C1 segment of cervical spinal cord (tissue), 14 donors: ENCODE measurements around the gene SLAMF6.
"Not testable (repeated sequence)": the region's sequence is repeated elsewhere in the genome, so short reads cannot be mapped to it uniquely, and the experiment has no call there.

Experiments used
- DNase-seq, 14 donors: peaks; one replicate each; lab custom pipeline; 2025; lab: John Stamatoyannopoulos, UW

The SLAMF6 gene

DNA sequence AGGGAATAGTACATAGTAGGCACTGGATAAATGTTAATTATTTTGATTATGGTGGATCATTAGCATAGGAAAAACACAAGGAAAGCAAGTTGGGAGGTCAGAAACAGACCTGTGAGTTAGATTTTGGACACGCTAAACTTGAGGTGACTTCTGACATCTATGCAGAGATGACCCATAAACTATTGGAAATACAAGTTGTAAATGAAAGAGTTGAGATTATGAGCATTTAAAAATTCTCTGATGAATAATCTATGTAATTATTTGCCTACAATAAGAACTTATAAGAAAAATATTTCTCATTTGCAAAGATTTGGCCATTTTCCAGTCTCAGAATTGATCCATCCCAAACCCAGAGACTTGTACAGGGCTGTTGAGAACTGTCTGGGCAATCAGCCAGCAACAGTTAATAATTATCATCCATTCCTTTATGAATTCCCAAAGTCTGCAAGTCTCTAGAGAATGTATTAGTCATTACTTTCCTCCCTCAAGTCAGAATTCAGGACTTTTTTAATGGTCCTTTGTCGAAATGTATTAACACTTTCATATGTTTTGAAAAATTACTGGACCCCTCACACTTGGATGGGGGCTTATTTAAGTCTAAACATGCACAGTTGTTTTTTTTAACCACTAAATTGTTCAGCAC is 19.4 kb upstream of the SLAMF6 start:
- no peak for DNase-seq

- no peak for DNase-seq
Observed at GRCh38 chr1:160541622-160542302, 18.7 kb upstream of the SLAMF6 start.

GRCh38 chr1:160540859-160541233 is 17.8 kb upstream of the SLAMF6 start:
- no peak for DNase-seq

DNA sequence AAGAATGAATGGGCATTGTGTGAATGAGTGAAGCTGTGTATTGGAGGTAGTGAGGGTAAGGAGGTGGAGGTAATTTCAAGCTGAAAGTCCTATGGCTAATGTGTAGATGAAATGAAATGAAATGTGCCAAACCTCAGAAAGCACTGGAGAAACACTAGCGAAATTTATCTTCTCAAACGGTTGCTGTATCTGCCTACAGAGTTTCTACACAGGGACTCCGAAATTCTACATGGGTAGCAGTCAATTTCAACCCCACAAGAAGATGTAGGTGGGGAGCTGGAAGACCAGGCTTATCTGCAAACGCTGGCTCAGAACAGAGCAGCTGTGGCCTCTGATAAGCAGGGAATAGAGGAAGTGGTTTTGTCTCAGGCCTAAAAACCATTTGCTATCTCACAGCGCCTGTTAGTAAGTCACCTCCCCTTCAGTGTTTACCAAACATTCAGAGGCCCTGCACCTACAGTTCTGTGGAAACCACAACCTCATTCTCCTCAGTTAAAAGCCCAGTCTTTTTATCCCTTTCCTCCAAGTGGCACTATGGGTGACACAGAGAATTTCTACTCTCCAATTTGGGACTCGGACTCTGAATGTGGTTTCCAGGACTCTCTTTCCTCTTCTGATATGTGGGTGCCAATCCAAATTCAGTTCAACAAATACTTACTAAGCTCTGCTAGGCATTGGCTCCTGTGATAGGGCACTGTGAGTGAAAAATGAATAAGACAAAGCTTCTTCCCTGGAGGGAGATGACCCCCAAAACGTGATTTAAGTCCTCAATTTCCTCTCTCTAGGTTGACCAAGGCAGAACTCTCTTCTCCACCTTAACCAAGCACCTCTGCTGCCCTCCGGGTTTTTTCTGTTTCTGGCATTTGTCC is 17.2 kb upstream of the SLAMF6 start:
- DNase-seq = no peak

DNA sequence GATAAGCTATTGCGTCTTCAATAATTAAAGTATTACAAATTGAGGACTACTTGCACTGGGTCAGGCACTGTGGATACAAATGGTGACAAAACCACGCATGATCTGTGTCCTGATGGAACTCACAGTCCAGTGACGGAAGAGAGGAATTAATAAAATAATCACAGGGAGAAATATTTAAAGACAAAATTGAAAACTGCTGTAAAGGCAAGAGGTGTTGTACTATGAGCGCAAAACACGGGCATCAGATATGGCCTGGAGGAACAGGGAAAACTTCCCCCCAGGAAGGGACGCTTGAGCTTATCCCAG is 16.6 kb upstream of the SLAMF6 start:
- DNase-seq = no peak

GRCh38 chr1:160538985-160539651 is 16.1 kb upstream of the SLAMF6 start:
- no peak for DNase-seq

- DNase-seq = no peak
Observed at GRCh38 chr1:160537714-160538665, 14.9 kb upstream of the SLAMF6 start.

DNA sequence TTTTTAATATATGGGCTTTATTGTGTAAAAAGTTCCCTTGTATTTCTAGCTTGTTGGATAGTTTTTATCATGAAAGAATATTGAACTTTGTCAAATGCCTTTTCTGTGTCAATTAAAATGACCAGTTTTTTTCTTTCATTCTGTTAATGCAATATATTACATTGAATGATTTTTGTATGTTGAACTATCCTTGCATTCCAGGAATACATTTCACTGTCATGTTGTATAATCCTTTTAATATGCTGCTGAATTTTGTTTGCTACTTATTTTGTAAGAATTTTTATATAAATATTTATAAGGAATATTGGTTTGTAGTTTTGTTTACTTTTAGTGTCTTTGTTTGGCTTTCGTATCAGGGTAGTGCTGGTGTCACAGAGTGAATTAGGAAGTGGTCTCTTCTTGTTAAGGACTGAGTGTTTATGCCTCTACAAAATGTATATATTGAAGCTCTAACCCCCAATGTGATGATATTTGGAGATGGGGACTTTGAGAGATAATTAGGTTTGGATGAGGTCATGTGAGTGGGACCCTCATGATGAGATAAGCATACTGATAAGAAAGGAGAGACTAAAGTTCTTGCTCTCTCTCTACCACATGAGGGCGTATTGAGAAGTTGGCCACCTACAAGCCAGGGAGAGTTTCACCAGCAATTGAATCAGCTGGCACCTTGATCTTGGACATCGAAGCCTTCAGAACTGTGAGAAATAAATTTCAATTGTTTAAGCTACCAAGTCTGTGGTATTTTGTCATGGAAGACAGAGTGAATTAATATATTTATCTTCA is 12.0 kb upstream of the SLAMF6 start:
- DNase-seq = no peak

GRCh38 chr1:160532557-160532813 is 9.4 kb upstream of the SLAMF6 start:
- DNase-seq = not testable (repeated sequence)

- not testable (repeated sequence) for DNase-seq
Observed at GRCh38 chr1:160531809-160532556, 8.9 kb upstream of the SLAMF6 start.

- not testable (repeated sequence) for DNase-seq
Observed at GRCh38 chr1:160529401-160529952, 6.4 kb upstream of the SLAMF6 start.

DNA sequence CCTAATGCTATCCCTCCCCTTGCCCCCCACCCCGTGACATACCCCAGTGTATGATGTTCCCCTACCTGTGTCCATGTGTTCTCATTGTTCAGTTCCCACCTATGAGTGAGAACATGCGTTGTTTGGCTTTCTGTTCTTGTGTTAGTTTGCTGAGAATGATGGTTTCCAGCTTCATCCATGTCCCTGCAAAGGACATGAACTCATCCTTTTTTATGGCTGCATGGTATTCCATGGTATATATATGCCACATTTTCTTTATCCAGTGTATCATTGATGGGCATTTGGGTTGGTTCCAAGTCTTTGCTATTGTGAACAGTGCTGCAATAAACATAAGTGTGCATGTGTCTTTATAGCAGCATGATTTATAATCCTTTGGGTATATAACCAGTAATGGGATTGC is 734 bp upstream of the SLAMF6 start:
- DNase-seq = not testable (repeated sequence)

DNA sequence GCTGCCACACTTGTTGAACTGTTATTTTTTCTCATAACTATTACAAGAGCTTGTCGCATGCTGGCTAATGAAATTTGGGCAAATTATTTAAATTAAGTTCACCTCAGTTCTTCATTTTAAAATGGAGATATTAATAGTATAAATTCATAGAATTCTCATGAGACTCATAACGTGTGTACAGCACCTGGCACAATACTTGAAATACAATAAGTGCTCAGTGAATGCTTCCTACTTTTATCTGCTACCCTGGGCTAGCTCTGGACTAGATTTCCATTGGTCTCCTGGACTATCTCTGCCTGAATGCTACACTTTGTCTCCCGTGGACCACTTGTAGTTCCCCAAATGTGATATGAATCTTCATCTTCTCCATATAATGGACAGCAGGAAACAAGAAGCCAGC is 919 bp downstream of the SLAMF6 start:
- DNase-seq = no peak

DNA sequence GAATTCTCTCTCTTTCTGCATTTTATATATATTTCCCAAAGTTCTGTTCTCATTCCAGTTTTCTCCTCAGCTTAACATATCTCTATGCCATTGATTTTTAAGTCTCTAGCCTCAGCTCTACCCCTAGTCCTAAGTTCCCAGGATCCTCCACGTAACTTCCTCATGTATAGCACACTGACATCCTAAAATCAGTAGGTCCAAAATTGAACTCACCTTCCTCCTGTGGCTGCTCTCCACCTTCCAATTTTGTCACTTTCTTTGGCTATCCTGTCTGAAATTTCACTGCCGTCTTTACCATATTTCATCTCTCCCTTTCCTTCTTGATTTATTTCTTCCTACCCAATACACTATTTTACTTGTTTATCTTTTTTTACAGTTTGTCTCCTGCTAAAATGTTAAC is 1.5 kb downstream of the SLAMF6 start:
- no peak for DNase-seq

- DNase-seq = no peak
Observed at GRCh38 chr1:160520999-160521398, 2.1 kb downstream of the SLAMF6 start.

DNA sequence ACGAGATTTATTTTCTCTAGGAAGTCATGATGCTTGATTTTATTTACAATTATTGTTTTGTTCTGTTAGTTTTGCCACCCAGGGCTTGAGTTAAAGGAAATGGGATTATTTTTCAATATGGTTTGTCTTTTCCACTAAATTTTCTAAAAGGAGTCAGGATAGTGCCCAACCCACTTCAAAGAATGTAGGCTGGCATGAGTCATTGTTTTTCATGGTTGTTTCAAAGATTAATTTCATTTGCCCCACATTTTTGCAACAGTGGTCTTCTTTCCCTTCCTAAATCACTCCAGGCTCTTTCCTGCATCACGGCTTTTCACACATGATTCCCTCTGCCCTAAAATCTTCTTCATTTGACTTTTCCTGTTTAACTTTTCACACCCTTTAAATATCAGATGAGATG is 2.5 kb downstream of the SLAMF6 start:
- DNase-seq = no peak

DNA sequence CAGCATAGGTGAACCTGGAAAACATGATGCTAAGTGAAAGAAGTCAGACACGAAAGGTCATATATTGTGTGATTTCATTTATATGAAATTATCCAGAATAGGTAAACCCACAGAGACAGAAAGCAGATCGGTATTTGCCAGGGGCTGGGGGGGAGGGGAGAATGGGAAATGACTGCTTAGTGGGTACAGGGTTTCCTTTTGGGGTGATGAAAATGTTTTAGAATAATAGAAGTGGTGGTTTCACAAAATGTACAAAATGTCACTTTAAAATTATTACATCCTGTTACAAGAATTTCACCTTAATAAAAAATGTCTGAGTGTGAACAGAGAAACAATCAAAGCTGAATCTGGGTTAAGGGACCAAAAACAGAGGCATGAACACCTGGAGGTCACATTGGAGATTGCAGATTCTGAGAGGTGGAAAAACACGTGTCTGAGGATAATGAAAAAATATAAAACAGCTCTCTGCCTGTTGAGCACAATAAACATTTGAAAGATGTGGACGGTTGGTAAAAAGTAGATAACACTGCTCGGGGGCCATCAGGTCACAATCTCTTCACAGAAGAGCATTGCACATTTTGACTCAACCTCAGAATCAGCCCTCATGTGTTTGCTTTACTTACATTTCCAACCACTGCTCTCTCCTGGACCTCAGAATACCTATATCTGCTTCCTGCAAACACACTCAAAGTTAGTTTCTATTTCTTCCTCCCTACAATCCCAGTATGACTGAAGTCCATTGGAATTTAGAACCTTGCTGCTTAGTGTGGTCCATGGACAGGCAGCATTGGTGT is 3.2 kb downstream of the SLAMF6 start:
- DNase-seq = no peak

DNA sequence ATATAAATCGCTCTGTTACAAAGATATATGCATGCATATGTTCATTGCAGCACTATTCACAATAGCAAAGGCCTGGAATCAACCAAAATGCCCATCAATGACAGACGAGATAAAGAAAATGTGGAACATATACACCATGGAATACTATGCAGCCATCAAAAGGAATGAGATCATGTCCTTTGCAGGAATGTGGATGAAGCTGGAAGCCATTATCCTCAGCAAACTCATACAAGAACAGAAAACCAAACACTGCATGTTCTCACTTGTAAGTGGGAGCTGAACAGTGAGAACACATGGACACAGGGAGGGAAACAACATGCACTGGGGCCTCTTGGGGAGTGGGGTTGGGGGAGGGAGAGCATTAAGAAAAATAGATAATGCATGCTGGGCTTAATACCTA is 5.5 kb downstream of the SLAMF6 start:
- DNase-seq = not testable (repeated sequence)

DNA sequence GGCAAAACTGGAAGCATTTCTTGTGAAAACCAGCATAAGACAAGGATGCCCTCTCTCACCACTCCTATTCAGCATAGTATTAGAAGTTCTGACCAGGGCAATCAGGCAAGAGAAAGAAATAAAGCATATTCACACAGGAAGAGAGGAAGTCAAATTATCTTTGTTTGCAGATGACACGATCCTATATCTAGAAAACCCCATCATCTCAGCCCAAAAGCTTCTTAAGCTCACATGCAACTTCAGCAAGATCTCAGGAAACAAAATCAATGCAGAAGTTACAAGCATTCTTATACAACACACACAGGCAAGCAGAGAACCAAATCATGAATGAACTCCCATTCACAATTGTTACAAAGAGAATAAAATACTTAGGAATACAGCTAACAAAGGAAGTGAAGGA is 7.1 kb downstream of the SLAMF6 start:
- DNase-seq = not testable (repeated sequence)
